NT2/D1 (cell line): ENCODE data around the gene AMBP.

Experiments used
- SUZ12 ChIP-seq: IDR thresholded peaks from 2 replicates; pipeline ENCODE4 v1.6.1; 2011; ENCODE audit not compliant: insufficient read length, insufficient read depth; ENCODE audit errors: extremely low read depth
- ZNF274 ChIP-seq: IDR thresholded peaks from 2 replicates; pipeline ENCODE4 v1.6.1; 2011; ENCODE audit warnings: mild to moderate bottlenecking, low read depth, low read length

- TF ChIP-seq SUZ12 (no peak), ZNF274 (no peak)
Measured at GRCh38 chr9:114120192-114121014, 42.3 kb upstream of the AMBP start.
